ENCODE measurements around the gene EEF1G.
"Not testable (repeated sequence)": the region's sequence is repeated elsewhere in the genome, so short reads cannot be mapped to it uniquely, and the experiment has no call there.

Gene EEF1G

GRCh38 chr11:62555464-62556107 lies 18.1 kb downstream of the EEF1G start:
- DNase-seq (ENCODE audit: low spot score): peak; percentile 50

GRCh38 chr11:62554387-62555167 lies 19.1 kb downstream of the EEF1G start:
- no peak for DNase-seq (ENCODE audit: low spot score)

- no peak for DNase-seq (ENCODE audit: low spot score)
These were observed 19.8 kb downstream of the EEF1G start for GRCh38 chr11:62553839-62554361.

DNA sequence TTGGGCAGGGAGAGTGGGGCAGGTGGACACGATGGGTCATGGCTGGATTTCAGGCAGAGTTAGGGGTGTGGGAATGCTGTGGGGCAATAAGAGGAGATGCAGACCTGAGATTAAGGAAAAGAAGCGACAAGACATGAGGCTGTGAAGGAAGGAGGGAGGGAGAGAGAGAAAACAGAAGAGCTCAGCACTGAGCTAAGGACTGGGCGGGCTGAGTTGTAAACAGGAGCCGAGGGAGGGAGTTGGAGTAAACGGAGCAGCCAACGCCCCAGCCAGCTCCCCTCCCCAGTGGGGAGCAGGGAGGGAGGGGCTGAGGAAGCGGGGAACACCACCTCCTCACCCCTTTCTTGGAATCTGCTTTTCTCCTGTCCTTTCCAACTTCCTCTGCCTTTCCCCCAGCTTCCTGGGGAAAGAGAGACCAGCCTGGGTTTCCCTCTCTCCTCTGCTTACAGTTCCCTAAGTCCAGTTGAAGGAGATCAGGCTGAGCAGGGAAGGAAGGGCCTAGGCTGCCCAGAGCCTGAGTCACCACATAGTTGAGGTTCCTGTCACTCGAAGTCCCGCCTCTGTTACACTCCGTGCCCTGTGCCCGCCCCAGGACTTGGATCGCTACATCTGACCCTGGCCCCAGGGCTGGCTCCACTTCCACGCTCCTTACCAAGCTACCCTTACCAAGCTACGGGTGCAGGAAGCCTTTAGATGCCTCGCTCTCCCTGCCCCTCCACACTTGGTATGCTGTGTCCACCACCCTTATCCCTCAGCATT lies 20.4 kb downstream of the EEF1G start:
- peak; percentile 52 for DNase-seq (ENCODE audit: low spot score)

GRCh38 chr11:62552485-62553079 lies 21.1 kb downstream of the EEF1G start:
- no peak for DNase-seq (ENCODE audit: low spot score)

- not testable (repeated sequence) for DNase-seq (ENCODE audit: low spot score)
These were observed 23.2 kb downstream of the EEF1G start for GRCh38 chr11:62550478-62550877.

- no peak for DNase-seq (ENCODE audit: low spot score)
These were observed 25.0 kb downstream of the EEF1G start for GRCh38 chr11:62548545-62549335.

DNA sequence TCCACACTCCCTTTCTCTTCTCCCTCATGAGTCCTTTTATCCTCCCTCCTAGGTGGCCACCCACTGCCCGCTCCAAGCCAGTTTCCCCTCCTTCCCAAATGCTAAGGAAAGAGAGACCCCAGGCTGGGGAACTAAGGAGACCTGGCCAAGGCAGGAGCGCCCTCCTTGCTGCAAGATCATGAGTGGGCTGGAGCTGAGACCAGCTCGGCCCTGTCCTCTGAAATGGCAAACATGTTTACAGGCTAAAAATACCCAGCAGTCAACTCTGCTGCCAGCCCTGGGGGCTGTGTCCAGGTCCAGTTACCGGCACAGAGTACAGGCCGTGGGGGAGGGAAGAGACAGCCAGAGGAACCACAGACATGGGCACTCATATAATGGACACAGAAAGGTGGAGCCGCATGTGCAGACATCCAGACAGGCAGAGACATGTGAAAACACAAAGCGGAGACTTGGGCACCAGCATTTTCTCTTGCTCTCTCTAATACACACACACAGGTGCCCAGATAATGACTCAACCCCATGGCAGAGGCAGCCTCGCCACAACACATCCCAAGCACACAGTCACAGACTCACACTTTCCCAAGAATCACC lies 25.9 kb downstream of the EEF1G start:
- no peak for DNase-seq (ENCODE audit: low spot score)

- DNase-seq (ENCODE audit: low spot score): no peak
These were observed 26.6 kb downstream of the EEF1G start for GRCh38 chr11:62546929-62547625.

GRCh38 chr11:62546244-62546928 lies 27.3 kb downstream of the EEF1G start, which contains the start of gene AHNAK:
TSS of gene AHNAK (minus strand) at chr11:62546806. CDS start at chr11:62536098, 10,708 bp downstream.
- DNase-seq (ENCODE audit: low spot score): peak; percentile 53

DNA sequence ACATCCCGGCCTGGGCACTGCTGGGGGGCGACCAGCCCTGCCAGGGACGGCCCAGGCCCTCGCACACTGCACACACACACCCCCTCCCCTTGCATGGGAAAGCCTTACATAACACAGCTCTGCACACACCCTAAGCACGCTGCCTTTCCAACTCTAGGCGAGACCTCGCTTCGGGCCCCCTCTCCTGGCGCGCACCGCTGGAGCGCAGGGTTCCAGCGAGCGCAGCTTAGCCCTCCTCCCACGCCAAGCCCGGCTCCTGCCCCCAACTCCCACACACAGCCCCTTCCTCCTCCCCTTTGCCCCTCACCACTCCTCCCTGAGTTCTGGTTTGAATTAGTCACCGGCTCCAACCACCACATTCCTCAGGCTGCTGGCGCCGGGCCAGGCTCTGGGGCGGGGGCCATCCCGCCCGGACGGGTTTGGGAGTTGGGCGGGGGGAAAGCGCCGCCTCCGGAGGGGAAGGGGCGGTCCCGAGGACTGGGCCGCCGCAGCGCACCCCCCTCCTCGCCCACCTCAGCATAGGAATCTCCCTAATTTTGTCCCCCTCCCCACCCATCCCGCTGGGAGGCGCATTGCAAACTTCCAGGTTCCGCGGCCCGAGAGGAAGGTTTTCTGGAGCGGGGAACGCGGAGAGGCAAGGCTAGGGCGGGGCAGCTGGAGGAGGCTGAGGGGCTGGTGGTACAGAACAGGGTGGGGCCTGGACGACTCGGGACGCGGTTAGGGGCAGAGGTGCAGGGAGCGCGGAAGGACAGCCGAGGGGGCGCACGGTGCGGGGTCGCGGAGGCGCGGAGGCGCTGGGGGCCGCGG lies 28.1 kb downstream of the EEF1G start:
- DNase-seq (ENCODE audit: low spot score): peak; percentile 84

GRCh38 chr11:62544581-62545436 lies 28.9 kb downstream of the EEF1G start:
- DNase-seq (ENCODE audit: low spot score): no peak

DNA sequence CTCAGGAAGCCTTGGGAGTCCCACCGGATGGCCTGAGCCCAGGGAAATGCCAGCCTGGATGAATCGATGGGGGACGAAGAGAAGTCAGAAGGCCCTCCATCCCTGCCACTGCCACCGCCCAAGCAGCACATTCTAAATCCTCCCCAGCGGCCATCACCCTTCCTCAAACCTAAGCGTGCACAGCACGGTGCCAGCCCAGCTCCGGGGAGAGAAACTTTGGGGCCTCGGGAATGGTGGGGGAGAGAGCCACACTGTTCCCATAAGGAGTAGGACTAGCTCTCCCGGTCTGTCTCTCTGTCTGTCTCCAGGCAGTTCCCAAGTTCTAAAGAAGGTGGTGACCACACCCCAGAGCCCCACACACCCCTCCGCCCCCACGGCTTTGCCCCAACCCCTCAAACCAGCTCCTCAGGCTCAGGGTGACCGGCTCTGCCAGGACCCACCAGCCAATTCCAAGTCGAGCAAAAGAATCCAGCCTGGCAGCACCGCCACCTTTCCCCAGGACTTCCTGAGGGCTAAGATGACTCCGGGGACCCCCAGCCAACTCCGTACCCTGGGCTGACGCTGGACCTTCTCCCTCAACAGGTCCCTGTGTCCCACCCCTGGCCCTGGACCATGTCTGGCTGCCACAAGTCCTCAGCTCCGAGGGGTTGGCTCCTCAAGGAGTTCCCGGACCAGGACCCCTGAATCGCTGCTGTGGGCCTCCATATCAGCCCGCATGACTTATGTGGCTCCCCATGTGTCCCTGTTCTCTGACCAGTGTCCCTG lies 29.8 kb downstream of the EEF1G start:
- no peak for DNase-seq (ENCODE audit: low spot score)

DNA sequence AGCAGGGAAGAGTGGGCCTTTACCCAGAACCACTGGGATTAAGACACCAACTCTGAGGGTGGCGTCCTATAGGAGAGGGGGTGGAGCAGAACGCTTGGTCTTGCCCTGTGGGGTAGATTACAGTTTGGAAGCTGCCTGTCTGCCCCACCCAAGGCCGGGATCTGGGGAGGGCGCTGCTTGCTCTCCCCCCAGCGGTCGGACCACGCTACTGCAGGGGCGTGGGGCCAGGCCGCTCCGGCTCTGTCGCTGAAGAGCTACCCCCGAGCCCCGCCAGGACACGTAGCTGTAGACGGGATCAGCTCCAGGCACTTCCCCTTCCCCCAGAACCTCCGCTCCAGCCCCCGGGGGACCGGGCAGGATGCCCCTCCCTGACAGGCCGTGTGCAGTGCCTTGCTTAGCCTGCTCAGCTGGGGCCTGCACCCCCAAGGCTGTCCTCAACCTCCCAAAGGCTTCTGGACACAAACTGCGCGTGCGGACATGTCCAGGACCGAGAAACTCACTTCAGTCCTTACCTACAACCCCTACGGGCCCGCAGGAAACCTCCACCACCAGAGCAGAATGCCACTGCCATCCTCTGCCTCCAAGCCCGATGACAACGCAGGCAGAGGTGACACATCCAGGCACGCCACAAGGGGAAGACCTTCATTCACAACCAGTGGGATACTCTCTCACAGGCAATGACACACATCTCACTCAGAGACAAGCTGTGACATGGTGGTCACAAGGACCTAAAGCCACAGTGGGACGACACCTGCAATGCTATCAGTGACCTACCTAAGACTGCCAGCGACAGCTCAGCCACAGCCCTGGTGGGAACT lies 30.7 kb downstream of the EEF1G start:
- peak; percentile 75 for DNase-seq (ENCODE audit: low spot score)

- no peak for DNase-seq (ENCODE audit: low spot score)
These were observed 31.5 kb downstream of the EEF1G start for GRCh38 chr11:62542111-62542745.

All from SK-N-DZ (cell line).